Pancreas (tissue), 10 donors: ENCODE results near the gene CNTN1. TPM values are rescaled to one million over a fixed set of nuclear protein-coding genes. Genes with fewer than 3 reads are reported as not detected.
"Not testable (repeated sequence)": the region's sequence is repeated elsewhere in the genome, so short reads cannot be mapped to it uniquely, and the experiment has no call there.

Source experiments
- ATAC-seq, 4 donors: fragments of 200-7000 bp; cut with Tn5 transposase; one replicate each; pipeline versions ENCODE4 v1.8.0 to v1.9.1; 2020; ENCODE audit warnings: mild to moderate bottlenecking in 4 of 4, moderate library complexity in 4 of 4
- DNase-seq, 6 donors: peaks; one replicate each; pipeline ENCODE4 v3.0.0-alpha.2; 2020
- FAIRE-seq: peaks from 2 replicates; lab custom pipeline; 2012; peaks lifted over from hg19 to GRCh38; lab: Jason Lieb, UNC
- H3K27ac ChIP-seq, 4 donors: fragments of 200-600 bp; sonication (generic); 1 replicate in 3 of 4; 2 replicates in 1 of 4; pipeline versions ENCODE4 v1.5.0 to v1.8.0; 2020
- H3K27me3 ChIP-seq, 4 donors: fragments of 200-600 bp; one replicate each; pipeline ENCODE4 v1.8.0; 2021
- H3K36me3 ChIP-seq, 3 donors: fragments of 200-600 bp; sonication (generic) in 1 of 3; one replicate each; pipeline versions ENCODE4 v1.5.0 to v1.8.0; 2020 to 2021
- H3K4me1 ChIP-seq, 3 donors: fragments of 200-600 bp; one replicate each; pipeline ENCODE4 v1.8.0; 2021
- H3K4me3 ChIP-seq, 4 donors: fragments of 200-600 bp; sonication (generic) in 2 of 4; one replicate each; pipeline versions ENCODE4 v1.5.0 to v1.8.0; 2020 to 2021
- H3K9me3 ChIP-seq, 4 donors: fragments of 200-600 bp; one replicate each; pipeline ENCODE4 v1.8.0; 2021
- CTCF ChIP-seq, 4 donors: fragments of 200-600 bp; sonication (generic) in 3 of 4; IDR thresholded peaks; one replicate each; pipeline versions ENCODE4 v1.5.0 to v1.8.0; 2021; ENCODE audit warnings: antibody characterized with exemption in 4 of 4
- WGBS, 2 donors: extraction: QIAGEN DNeasy Blood & Tissue Kit; methylation state at CpG; one replicate each; pipeline ENCODE4 v1.1.7; 2013; 5-methylcytosine and 5-hydroxymethylcytosine counted together
- intact Hi-C, 3 donors: fragments of 100-400 bp; cut with DNase I; formaldehyde crosslinking; loops; one replicate each; pipeline versions ENCODE4 v1.11.1 to v1.14.2; 2022
- polyA plus RNA-seq, 2 donors: library from polyadenylated mRNA; stranded (reverse); fragments of 200-250 nt; gene quantifications; one replicate each; pipeline ENCODE4 v1.2.3, GENCODE V29; 2013
- total RNA-seq, 6 donors: library from RNA; stranded (reverse); fragmentation: NEBNext Ultra II Directional in 4 of 6; extraction: Animal tissue kit (Norgen Biotek cat#: 25700) in 4 of 6; gene quantifications; one replicate each; pipeline versions ENCODE4 v1.2.1 to v1.2.4, GENCODE V29; 2021 to 2023
- donor health status: healthy with polysubstance abuse.
- donor health status: DM: no; HTN: no; CAD: no; lungs with moderate emphysema.
- donor health status: DM: no; HTN: no; CAD: no.
- donor health status: control.
- donor health status: control.
- donor health status: Bipolar disorder and iron deficiency.
- donor health status: DM: yes; HTN: yes; CAD: no.
- donor health status: DM: no; HTN: no; CAD: no.
- donor health status: DM: no; HTN: no; CAD: no.
- donor health status: DM: yes; HTN: yes; CAD: no.

Gene CNTN1
- total and polyA plus RNA-seq, 8 donors, result 1.4 to 13.9 (median 4.6) TPM

GRCh38 chr12:41073633-41074472 is 381.6 kb downstream of the CNTN1 start:
- H3K36me3 ChIP-seq, result no peaks in the 10 kb centered on the region
- TF ChIP-seq CTCF (IDR thresholded peaks at IDR 0.05), result no peak
- no peaks in the 10 kb centered on the region for H3K27me3 ChIP-seq
- WGBS, 2 donors, result 65 to 70% methylated on average over 5 of the region's 5 CpGs
- H3K4me3 ChIP-seq, result no peak overlapping the region
- no peaks in the 10 kb centered on the region for H3K9me3 ChIP-seq
- DNase-seq, result no peak
- intact Hi-C loops, result no loop called here
- no peak overlapping the region for H3K27ac ChIP-seq
- no peak for FAIRE-seq
- ATAC-seq, result no peak
- no peaks in the 10 kb centered on the region for H3K4me1 ChIP-seq

GRCh38 chr12:41074473-41074769 is 382.2 kb downstream of the CNTN1 start:
- no peak for ATAC-seq
- intact Hi-C loops, result no loop called here
- H3K9me3 ChIP-seq, result no peaks in the 10 kb centered on the region

DNA sequence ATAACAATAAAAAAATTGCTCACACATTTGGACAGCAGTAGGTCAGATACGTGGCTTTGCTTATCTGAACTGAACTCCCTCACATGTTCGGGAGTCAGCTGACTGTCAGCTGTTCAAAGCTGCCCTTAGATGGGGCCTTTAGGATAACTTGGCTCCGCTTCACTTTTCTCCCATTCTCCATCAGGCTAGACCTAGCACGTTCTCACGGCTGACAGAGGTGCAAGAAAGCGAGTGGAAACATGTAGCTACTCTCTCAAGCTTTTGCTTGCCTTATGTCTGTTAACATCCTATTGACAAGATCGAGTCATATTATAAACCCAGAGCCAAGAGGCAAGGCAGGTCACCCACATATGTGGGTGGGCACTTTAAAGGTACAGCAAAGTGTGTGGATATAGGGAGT is 383.9 kb downstream of the CNTN1 start:
- Histone ChIP-seq H3K27me3 (no peaks in the 10 kb centered on the region), H3K4me3 (no peak overlapping the region), H3K4me1 (no peaks in the 10 kb centered on the region), H3K9me3 (no peaks in the 10 kb centered on the region), H3K27ac (no peak overlapping the region), H3K36me3 (no peaks in the 10 kb centered on the region)
- DNase-seq (no peak), ATAC-seq (no peak), FAIRE-seq (no peak)
- TF ChIP-seq CTCF (IDR thresholded peaks at IDR 0.05), result no peak
- 47 to 57% methylated on average over 7 of the region's 7 CpGs for WGBS, 2 donors
- intact Hi-C loops, result no loop called here

More at GRCh38 chr12:41074473-41074769, 382.2 kb downstream of the CNTN1 start:
- no peak for FAIRE-seq
- no peaks in the 10 kb centered on the region for H3K27me3 ChIP-seq
- H3K4me1 ChIP-seq, result no peaks in the 10 kb centered on the region
- H3K36me3 ChIP-seq, result no peaks in the 10 kb centered on the region
- H3K4me3 ChIP-seq, result no peak overlapping the region
- no peak overlapping the region for H3K27ac ChIP-seq
- no peak for TF ChIP-seq CTCF (IDR thresholded peaks at IDR 0.05)
- no peak for DNase-seq
- 50 to 61% methylated on average over 3 of the region's 3 CpGs for WGBS, 2 donors

DNA sequence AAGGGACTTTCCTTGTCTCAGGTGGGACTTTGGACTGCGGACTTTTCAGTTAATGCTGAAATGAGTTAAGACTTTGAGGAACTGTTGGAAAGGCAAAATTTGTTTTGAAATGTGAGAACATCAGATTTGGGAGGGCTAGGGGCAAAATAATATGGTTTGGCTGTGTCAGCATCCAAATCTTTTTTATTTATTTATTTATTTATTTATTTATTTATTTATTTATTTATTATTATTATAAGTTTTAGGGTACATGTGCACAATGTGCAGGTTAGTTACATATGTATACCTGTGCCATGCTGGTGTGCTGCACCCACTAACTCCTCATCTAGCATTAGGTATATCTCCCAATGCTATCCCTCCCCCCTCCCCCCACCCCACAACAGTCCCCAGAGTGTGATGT is 389.0 kb downstream of the CNTN1 start:
- H3K9me3 ChIP-seq, intact Hi-C loops, FAIRE-seq, H3K27me3 ChIP-seq, H3K27ac ChIP-seq, ATAC-seq, H3K36me3 ChIP-seq, DNase-seq, H3K4me1 ChIP-seq, H3K4me3 ChIP-seq: not testable (repeated sequence)
- 0% methylated on average over 1 of the region's 1 CpG for WGBS, 2 donors

DNA sequence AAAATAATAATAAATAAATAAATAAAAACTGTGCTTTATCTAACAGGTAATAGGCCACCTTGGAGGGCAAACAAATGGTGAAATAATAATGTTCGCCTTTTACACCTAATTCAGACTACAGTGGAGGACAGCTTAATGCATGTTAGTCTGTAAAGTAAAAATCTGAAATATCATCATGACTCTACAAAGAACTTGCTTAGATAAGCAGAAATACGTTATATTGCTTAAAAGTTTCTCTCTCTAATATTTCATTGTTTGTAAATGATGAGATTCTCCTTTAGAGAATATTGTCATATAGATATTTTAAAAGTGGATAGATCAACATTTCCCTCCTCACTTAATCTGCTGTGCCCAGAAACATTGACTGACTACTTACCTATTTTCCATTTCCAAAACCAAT is 397.2 kb downstream of the CNTN1 start:
- DNase-seq (no peak), FAIRE-seq (no peak), ATAC-seq (no peak)
- 57 to 63% methylated on average over 2 of the region's 2 CpGs for WGBS, 2 donors
- Histone ChIP-seq H3K36me3 (no peaks in the 10 kb centered on the region), H3K4me1 (no peaks in the 10 kb centered on the region), H3K27me3 (no peaks in the 10 kb centered on the region), H3K27ac (no peak overlapping the region), H3K9me3 (no peaks in the 10 kb centered on the region), H3K4me3 (no peak overlapping the region)
- intact Hi-C loops, result no loop called here
- no peak for TF ChIP-seq CTCF (IDR thresholded peaks at IDR 0.05)
